ENCODE results near the gene CHAT.

CHAT gene

DNA sequence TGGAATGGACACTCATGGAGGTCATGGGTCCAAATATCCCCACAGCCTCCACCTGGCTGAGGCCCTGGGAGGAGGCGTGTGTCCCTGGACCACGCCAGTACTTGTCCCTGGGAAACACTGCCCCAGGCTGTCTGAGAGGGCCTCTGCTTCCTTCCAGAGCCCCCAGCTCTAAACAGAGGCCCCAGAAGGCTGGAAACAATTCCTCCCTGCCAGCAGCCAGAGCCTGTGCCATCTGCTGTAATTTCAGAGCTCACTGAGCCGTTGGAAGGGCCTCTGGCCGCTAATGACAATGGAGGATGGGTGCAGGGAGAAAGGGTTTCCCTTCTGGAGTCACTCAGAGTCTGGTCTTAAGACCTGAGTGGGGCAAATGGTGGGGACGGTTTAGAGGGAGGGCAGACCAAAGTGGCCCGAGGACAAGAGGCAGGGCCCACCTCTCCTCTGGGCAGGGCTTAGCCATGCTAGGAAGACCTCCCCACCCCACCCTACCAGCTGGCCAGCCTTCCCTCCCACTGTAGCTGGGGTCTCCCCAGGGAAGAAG, 7.1 kb downstream of the CHAT start:
- DNase-seq (ENCODE audit: low spot score), result peak; percentile 17
- no peak for ATAC-seq (ENCODE audit: low read depth)
- no peaks in the 10 kb centered on the region for H3K9me3 ChIP-seq (ENCODE audit: severe bottlenecking)
- H3K4me1 ChIP-seq (ENCODE audit: insufficient read depth, poor library complexity, severe bottlenecking), result no peaks in the 10 kb centered on the region
- H3K36me3 ChIP-seq (ENCODE audit: low read depth), result no peaks in the 10 kb centered on the region
- TF ChIP-seq, protein P1, sequence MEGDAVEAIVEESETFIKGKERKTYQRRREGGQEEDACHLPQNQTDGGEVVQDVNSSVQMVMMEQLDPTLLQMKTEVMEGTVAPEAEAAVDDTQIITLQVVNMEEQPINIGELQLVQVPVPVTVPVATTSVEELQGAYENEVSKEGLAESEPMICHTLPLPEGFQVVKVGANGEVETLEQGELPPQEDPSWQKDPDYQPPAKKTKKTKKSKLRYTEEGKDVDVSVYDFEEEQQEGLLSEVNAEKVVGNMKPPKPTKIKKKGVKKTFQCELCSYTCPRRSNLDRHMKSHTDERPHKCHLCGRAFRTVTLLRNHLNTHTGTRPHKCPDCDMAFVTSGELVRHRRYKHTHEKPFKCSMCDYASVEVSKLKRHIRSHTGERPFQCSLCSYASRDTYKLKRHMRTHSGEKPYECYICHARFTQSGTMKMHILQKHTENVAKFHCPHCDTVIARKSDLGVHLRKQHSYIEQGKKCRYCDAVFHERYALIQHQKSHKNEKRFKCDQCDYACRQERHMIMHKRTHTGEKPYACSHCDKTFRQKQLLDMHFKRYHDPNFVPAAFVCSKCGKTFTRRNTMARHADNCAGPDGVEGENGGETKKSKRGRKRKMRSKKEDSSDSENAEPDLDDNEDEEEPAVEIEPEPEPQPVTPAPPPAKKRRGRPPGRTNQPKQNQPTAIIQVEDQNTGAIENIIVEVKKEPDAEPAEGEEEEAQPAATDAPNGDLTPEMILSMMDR (IDR thresholded peaks at IDR 0.05; ENCODE audit: poor library complexity, severe bottlenecking), result no peak
- H3K4me3 ChIP-seq (ENCODE audit: severe bottlenecking), result no peak overlapping the region
- peaks cover 7% of the 10 kb centered on the region for H3K27me3 ChIP-seq (ENCODE audit: insufficient read depth, poor library complexity, severe bottlenecking)
- no peak overlapping the region for H3K27ac ChIP-seq (ENCODE audit: poor library complexity, severe bottlenecking)

DNA sequence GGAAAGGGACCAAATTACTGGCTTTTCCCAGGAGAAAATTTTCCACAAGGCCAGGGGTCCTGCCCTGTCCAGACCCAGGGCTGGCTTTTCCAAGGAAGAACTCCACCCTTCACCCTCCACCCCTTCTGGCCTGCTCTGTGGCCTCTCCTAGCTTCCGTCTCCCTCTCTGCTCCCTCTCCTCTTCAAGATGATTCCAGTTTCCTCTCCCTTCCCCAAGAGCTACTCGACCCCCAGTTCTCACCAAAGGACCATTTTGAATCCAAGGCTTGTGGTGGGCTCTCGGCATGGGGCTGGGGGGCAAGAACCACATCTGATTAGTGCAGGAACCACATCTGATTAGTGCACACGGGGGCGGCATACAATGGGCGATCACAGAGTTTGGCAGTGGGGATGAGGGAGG, 7.7 kb downstream of the CHAT start:
- no peak for ATAC-seq (ENCODE audit: low read depth)
- H3K27me3 ChIP-seq (ENCODE audit: insufficient read depth, poor library complexity, severe bottlenecking), result peaks cover 7% of the 10 kb centered on the region
- DNase-seq (ENCODE audit: low spot score), result no peak
- no peaks in the 10 kb centered on the region for H3K36me3 ChIP-seq (ENCODE audit: low read depth)
- H3K4me1 ChIP-seq (ENCODE audit: insufficient read depth, poor library complexity, severe bottlenecking), result no peaks in the 10 kb centered on the region
- TF ChIP-seq, protein P1 (IDR thresholded peaks at IDR 0.05; ENCODE audit: poor library complexity, severe bottlenecking), result no peak
- no peaks in the 10 kb centered on the region for H3K9me3 ChIP-seq (ENCODE audit: severe bottlenecking)
- H3K4me3 ChIP-seq (ENCODE audit: severe bottlenecking), result no peak overlapping the region
- H3K27ac ChIP-seq (ENCODE audit: poor library complexity, severe bottlenecking), result no peak overlapping the region

DNA sequence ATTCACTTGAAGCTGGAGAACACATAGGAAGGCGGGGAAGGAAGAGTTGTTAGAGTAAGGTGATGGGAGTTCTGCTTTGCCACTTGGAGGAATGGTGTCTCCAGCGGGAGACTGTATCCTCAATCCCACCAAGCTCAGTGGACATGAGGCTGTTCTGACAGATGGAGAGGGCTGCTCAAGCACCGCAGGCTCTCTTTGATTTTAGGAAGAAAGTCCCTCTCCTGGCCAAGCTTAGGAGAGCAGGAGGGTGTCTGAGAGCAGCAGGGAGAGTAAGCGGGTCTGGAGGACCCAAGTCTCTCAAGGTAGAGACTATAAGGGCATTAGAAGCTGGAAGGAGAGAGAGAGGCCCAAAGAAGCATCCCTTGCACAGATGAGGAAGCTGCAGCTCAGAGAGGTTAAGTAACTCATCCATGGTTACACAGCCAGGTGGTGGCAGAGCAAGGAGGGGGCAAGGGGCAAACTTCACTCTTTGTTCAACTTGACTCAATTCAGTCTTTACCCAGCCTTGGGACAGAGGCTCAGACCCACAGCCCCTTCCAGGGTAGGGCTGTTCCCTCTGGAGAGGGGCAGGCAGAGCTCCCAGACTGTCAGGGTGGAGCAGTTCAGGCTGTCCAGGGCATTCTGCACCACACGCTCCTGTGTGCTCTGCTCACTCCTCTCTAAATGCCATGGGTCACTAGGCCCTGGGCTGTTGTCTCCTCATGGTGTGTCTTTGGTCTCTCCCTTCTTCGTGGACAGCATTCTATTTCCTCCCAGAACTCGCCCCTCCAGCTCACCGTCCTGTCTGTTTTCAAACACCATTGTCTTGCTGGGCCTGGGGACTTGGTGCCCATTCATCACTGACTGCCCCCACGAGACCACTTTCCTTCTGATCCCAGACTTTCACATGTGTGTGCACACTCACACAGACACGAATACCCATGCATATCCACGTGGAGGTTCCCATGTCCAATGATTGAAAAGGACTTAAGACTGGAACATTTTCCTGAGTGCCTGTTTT, 8.9 kb downstream of the CHAT start:
- peaks cover 7% of the 10 kb centered on the region for H3K27me3 ChIP-seq (ENCODE audit: insufficient read depth, poor library complexity, severe bottlenecking)
- no peak overlapping the region for H3K4me3 ChIP-seq (ENCODE audit: severe bottlenecking)
- H3K36me3 ChIP-seq (ENCODE audit: low read depth), result no peaks in the 10 kb centered on the region
- ATAC-seq (ENCODE audit: low read depth) (no peak), DNase-seq (ENCODE audit: low spot score) (peak; percentile 23)
- TF ChIP-seq, protein P1 (IDR thresholded peaks at IDR 0.05; ENCODE audit: poor library complexity, severe bottlenecking), result no peak
- H3K27ac ChIP-seq (ENCODE audit: poor library complexity, severe bottlenecking), result no peak overlapping the region
- H3K4me1 ChIP-seq (ENCODE audit: insufficient read depth, poor library complexity, severe bottlenecking), result no peaks in the 10 kb centered on the region
- H3K9me3 ChIP-seq (ENCODE audit: severe bottlenecking), result no peaks in the 10 kb centered on the region

DNA sequence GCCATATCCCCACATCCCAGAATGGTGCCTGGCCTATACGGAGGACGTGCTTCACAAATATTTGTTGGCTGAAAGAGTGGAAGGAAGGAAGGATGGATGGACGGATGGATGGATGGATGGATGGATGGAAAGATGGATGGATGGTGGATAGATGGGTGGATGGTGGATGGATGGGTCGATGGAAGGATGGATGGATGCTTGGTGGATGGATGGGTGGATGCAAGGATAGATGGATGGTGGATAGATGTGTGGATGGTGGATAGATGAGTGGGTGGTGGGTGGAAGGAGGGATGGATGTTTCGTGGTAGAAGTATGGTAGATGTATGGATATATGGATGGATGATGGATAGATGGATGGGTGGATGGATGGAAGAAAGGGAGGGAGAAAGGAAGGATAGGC, 10.8 kb downstream of the CHAT start:
- H3K27me3 ChIP-seq (ENCODE audit: insufficient read depth, poor library complexity, severe bottlenecking), result no peaks in the 10 kb centered on the region
- H3K4me3 ChIP-seq (ENCODE audit: severe bottlenecking), result no peak overlapping the region
- H3K4me1 ChIP-seq (ENCODE audit: insufficient read depth, poor library complexity, severe bottlenecking), result no peaks in the 10 kb centered on the region
- TF ChIP-seq, protein P1 (IDR thresholded peaks at IDR 0.05; ENCODE audit: poor library complexity, severe bottlenecking), result no peak
- no peak for DNase-seq (ENCODE audit: low spot score)
- H3K27ac ChIP-seq (ENCODE audit: poor library complexity, severe bottlenecking), result no peak overlapping the region
- H3K9me3 ChIP-seq (ENCODE audit: severe bottlenecking), result no peaks in the 10 kb centered on the region
- no peak for ATAC-seq (ENCODE audit: low read depth)
- H3K36me3 ChIP-seq (ENCODE audit: low read depth), result no peaks in the 10 kb centered on the region
